DMS153 treated with DMSO at 0.1 percent for 48 hours (cell line): Measurements from ENCODE around the gene SELENON.
A peak's percentile ranks its signal among the peaks of the same experiment; 100 is the strongest.

Experiments
- DNase-seq: peaks from one replicate; lab custom pipeline; 2025; ENCODE audit not compliant: unreplicated experiment; lab: John Stamatoyannopoulos, UW

Gene SELENON

GRCh38 chr1:25808481-25809244 is 8.7 kb downstream of the SELENON start:
- DNase-seq, result no peak

GRCh38 chr1:25809283-25809926 is 9.4 kb downstream of the SELENON start:
- no peak for DNase-seq

DNA sequence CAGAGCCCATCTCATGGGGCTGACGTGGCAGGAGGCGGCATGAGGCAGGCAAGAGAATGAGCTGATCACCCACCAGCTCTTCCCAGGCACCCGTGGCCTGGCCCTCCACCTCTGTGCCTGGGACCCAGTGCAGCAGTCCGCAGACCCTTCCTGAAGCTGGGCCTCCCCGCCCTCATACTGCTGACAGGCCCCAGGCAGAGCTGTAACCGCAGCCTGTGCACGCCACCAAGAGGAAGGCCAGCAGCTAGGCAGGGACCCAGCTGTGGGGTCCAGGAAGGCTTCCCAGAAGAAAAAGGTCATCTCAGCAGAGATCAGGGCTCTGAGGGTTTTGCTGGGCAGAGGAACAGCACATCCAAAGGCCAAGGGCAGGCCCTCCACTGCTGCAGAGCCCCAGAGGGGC is 9.9 kb downstream of the SELENON start:
- DNase-seq, result no peak

DNA sequence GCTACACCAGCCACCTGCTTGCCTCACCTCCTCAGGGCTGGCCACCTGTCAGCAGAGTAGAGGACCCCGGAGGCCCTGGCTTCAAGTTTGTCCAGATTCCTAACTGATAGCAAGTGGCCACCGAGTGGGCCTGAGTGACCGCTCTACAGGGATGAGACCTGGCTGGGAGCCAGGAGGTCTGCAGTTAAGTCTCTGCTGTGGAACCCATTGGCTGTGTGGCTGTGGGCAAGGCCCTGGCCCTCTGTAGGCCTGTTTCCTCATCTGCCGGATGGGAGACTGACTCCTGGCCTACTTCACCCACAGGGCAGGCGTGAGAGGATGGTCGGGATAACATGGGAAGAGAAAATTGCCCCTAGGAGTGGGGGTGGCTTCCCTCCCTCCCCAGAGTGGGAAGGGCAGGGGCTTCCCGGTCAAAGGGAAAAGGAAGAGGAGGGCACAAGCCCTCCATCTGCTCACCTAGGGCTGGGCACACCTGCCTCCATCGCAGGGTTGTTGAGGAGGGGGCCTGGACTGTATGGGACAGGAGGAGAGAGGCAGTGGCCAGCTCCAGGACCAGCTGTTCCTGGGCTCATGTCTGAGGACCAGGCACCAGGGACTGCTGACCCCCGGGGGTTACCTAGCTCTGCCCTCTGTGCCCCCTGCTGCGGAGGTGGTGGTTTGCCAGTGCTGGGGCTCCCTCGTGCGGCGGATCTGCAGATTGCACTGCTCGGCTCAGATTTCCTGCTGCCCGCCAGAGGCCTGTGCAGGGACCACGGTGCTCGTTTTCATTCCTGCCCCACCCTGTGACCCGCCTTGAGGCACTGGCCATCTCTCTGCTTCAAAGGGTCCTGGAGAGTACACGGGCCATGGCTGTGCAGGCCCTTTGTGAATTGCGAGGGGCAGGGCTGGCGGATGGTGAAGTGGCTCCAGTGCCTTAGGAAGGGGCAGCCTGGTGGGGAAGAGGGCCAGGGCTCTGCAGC is 10.6 kb downstream of the SELENON start:
- DNase-seq, result peak; percentile 55

GRCh38 chr1:25811384-25812082 is 11.5 kb downstream of the SELENON start:
- DNase-seq, result no peak

DNA sequence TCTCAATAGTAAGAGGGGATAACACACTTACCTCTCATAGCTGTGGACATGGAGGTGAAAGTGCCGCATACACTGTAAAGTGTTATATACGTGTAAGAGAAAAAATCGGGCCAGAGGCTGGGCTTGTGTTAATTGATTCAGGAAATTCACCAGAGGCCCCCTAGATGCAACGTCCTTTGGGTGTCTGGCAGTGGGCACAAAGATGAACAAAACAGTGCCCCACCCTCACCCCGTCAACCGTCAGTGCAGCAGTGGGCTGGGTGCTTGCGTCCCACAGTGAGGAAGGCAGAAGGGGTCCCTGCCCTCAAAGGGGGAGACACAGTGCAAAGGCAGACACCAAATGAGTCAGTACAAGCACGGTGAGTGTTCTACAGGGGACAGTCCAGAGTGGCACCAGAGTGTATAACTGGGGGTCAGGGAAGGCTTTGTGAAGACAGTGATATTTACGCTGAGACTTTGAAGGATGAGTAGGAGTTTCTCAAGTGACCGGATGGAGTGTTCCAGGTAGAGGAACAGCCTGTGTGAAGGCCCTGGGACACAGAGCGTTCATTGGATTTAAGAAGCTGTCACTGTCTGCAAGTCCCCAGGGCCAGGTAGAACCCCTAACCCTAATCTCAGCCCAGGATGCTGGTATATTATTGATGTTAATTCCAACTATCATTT is 13.2 kb downstream of the SELENON start:
- DNase-seq, result no peak

GRCh38 chr1:25813734-25814471 is 13.9 kb downstream of the SELENON start:
- DNase-seq, result no peak

GRCh38 chr1:25814549-25815087 is 14.6 kb downstream of the SELENON start:
- DNase-seq, result no peak

DNA sequence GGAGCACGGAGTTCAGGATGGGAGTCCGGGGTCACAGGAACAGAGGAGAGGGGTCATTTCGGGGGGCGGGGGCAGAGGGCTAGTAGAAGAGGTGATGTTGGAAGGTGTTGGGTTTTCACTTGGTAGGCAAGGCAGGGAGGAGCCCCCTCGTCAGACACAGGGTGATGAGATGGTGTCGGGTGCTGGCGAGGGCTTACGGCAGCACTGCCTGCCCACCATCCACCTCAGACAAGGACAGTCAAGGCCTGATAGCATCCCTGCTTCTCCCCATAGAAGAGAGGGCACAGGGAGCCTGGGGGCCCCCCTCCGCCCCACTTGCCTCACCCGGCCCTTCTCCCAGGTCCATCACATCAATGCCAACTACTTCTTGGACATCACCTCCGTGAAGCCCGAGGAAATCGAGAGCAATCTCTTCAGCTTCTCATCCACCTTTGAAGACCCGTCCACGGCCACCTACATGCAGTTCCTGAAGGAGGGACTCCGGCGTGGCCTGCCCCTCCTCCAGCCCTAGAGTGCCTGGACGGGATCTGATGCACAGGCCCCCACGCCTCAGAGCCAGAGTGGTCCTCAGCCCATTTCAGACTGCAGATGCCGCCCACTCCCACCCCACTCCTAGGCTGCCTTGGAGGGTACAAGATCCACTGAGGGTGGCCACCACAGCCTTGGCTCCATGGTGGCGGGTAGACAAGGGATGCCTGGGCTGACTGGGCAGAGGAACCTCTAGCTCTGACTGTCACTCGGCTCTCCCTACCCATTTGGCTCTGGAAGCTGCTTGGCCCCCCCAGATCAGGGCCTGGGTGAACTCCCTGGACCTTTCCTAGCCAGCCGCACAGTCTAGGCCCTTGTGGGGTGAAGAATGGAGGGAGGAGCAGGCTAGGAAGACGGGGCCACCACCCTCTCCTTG is 15.5 kb downstream of the SELENON start:
- no peak for DNase-seq

DNA sequence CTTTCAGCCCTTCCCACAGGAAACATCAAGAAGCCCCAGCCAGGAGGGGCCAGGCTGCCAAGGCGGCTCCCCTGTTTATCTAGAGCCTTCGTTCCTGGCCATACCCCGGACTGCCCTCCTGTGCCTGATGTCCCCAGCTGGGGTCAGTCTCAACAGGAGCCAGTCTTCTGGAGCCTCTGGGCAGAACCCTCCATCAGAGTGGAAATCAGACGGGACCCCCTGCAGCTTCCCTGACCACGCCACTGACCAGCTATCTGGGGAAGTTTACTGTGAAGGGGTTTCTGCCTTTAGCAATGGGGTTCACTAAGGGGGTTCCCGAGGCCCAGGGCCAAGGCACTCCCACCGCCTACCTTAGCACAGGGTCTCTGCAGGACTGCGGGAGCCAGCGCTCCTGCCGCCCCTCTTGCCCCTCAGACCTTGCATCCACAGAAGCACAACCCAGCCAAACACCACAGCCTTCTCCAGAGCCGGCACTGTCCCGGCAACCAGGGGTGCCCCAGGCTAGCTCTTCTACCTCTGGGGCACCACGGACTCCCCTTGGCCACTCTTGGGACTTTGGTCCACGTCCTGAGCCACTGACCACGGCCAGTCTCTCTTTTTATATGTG is 16.2 kb downstream of the SELENON start:
- no peak for DNase-seq

GRCh38 chr1:25817840-25818501 is 18.0 kb downstream of the SELENON start:
- DNase-seq, result peak; percentile 19

- no peak for DNase-seq
Measured at GRCh38 chr1:25818569-25818968, 18.6 kb downstream of the SELENON start.

GRCh38 chr1:25819491-25820246 is 19.7 kb downstream of the SELENON start, which contains the start of gene MTFR1L:
TSS of gene MTFR1L (plus strand) at chr1:25819954. CDS start at chr1:25823105, 3,151 bp downstream.
- DNase-seq, result peak; percentile 80

DNA sequence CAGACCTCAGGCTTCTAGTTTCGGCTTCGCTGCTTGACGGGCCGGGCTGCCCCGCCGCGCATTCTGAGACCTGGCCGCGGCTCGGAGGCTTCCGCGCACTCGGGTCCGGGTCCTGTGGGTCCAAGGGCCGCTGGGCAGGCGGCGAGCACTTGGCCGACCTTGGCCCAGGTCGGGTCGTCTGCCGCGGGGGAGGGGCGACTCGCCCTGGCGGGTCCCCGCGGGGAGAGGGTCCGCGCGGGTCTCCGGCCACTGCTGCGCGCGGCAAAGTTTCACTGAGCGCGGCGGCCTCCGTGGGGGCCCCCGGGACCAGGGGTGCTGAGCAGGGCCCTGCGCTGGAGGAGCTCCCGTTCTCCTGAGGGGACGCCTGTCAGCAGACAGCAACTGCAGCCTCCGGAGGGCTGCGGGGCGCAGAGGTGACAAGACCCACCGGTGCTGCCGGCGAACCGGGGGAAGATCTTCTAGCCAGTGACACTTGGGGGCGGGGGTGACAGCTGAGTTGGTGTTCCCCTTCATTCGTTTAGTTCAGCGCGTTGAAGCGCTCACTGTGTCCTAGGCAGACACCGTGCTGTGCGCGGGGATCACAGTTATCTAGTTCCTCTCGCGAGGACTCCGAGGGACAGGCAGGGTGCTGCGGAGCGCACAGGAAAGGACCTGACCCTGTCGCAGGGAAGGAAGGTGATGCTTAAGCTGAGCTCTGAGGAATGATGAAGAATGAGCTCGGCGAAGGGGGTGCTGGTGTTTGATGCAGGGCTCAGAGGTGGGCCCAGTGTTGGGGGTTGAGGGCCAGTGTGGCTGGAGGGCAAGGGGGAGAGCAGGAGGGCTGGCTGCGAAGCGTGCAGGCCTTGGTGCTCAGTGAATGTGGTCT is 20.5 kb downstream of the SELENON start:
- peak; percentile 70 for DNase-seq

GRCh38 chr1:25821112-25821476 is 21.1 kb downstream of the SELENON start:
- DNase-seq, result no peak

- DNase-seq, result no peak
Measured at GRCh38 chr1:25821630-25822091, 21.7 kb downstream of the SELENON start.
